IPS-18c (cell line): ENCODE results near the gene IGFL3.
A peak's percentile ranks its signal among the peaks of the same experiment; 100 is the strongest.
"Not testable (repeated sequence)": the region's sequence is repeated elsewhere in the genome, so short reads cannot be mapped to it uniquely, and the experiment has no call there.

Experiments
- H3K4me3 ChIP-seq: 2 replicates; pipeline ENCODE4 v1.7.0; 2013; ENCODE audit warnings: low read depth, mild to moderate bottlenecking, low read length, moderate library complexity; ENCODE audit not compliant: insufficient read depth
- H3K9me3 ChIP-seq: one replicate; pipeline ENCODE4 v1.6.1; 2013; ENCODE audit warnings: mild to moderate bottlenecking, low read length, moderate library complexity; ENCODE audit not compliant: control insufficient read depth, insufficient read depth

IGFL3 gene

DNA sequence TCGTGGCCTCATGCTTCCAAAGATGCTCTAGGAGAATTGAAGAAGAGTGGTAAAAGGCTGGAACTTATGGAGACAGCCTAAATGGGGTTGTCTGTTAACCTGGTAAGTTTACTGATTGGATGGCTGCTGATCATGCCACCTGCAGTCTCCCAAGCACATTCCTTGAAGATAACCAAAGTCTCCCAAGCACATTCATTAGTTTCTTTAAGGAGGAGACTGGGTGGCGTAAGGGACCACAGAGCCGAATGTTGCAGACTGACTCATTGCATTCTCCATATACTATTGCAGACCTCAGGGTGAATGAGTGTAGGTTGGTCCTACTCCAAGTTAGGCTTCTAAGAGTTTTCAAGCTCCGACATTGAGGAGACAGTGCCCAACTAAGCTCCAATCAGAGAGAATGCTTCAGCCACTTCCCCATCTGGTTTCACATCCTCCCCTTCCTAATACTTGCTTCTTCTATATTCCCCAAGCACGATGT lies at the start of gene IGFL3:
Gene IGFL3, minus strand, starts transcription at position 51 of the 478 bp plus-strand sequence. Its CDS starts 39 bp downstream, at position 12.
- Histone ChIP-seq H3K9me3 (no peaks in the 10 kb centered on the region), H3K4me3 (no peak within 1 kb of the TSS)

DNA sequence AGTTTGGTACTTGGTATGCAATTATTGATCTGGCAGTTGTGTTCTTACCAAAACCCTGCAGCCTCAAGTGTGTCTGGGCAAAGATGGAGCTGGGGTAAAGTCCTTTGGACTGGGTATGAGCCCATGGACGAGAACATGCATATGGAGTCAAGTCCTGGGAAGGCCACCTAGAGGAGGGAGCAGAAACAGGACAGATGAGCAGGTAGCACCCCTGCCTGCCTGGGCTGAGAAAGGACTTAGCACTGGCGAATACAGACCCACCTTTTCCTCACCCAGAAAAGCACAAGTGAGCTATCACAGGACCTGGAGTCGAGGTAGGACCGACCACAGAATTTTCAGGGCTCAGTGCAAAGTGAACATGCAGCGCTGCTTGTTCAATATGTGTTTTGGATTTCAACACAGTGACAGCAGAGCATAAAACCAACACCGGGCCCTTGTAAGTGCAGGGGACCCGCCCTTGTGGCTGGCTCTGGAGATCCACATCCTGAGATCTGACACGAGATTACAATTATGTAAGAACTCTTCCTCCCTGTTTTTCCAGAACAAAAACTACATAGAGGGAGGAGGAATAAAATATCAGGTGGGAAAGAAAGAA lies 49.5 kb upstream of the IGFL3 start:
- Histone ChIP-seq H3K9me3 (peaks cover 3% of the 10 kb centered on the region), H3K4me3 (no peak overlapping the region)

DNA sequence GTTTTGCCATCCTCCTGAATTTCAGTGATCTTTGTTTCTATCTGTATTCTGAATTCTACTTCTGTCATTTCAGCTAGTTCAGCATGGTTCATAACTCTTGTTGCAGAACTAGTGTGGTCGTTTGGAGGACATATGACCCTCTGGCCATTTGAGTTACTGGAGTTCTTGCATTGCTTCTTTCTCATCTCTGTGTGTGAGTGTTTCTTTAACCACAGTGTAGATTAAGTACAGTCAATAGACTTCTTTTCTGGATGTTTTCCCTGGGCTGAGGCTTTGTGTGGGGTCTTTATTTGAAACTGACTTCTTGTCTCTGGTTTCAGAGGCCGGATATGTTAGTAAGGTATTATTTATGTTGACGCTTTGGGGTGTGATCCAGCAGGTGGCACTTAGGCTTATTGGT lies 38.2 kb upstream of the IGFL3 start:
- H3K9me3 ChIP-seq: no peaks in the 10 kb centered on the region
- no peak overlapping the region for H3K4me3 ChIP-seq

DNA sequence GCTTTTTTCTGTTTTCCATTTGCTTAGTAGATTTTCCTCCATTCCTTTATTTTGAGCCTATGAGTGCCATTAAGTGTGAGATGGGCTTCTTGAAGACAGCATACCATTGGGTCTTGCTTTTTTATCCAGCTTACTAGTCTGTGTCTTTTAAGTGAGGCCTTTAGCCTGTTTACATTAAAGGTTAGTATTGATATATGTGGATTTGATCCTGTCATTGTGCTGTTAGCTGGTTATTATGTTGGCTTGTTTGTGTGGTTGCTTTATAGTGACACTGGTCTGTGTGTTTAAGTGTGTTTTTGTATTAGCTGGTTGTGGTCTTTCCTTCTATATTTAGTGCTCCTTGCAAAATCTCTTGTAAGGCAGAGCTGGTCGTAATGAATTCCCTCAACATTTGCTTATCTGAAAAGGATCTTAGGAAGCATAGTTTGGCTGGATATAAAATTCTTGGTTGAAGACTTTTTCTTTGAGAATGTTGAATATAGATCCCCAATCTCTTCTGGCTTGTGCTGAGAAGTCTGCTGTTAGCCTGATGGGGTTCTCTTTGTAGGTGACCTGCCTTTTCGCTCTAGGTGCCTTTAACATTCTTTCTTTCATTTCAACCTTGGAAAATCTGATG lies 37.3 kb upstream of the IGFL3 start:
- not testable (repeated sequence) for H3K9me3 ChIP-seq, H3K4me3 ChIP-seq

DNA sequence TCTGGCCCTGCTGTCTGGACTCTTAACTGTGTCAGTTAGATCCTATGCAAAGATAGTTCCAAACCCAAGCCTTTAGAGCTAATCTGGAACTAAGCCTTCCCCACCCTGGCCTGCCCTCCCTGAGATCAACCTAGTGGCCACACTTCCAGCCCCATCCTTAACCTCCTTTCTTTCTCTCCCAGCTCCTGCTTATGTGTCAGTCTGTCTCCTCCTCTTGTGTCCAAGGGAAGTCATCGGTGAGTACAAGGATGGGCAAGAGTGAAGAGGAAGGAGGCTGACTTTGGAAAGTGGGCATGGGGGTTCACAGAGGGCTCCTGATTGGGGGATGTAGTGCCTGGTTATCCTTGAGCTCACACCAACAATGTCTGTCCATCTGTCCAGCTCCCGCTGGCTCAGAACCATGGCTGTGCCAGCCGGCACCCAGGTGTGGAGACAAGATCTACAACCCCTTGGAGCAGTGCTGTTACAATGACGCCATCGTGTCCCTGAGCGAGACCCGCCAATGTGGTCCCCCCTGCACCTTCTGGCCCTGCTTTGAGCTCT lies 35.8 kb upstream of the IGFL3 start:
- no peak overlapping the region for H3K4me3 ChIP-seq
- H3K9me3 ChIP-seq: no peaks in the 10 kb centered on the region

DNA sequence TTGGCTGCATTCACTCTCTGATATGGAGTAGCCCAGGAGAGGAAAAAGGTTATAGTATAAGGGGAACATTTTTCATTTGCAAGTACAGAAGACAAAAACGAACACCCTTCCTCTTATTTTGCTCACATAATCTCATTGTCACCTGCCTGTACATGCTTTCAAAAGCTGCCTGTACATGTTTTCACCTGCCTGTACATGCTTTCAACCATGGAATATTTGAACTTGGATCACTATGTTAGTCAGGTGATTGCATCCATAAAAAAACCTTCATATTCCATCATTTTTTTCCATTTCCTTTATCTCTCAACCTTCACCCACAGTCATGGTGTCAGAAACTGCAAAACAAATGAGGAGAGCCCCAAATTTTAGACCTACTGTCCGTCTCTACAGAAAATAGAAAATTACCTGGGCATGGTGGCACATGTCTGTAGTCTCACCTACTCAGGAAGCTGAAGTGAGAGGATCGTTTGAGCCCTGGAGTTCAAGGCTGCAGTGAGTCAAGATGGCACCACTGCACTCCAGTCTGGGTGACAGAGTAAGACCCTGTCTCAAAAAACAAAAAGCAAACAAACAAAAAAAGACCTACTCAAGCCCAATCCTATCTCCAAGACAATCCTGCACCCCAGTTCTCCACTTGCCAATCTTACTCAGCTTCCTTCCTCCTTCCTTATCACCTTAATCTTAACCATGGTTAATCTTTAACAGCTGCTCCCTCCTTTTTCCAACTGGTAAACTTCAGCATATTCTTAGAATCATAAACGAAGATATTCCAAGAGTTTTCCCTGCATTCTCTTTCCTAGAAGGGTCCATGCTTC lies 35.1 kb upstream of the IGFL3 start:
- Histone ChIP-seq H3K4me3 (no peak overlapping the region), H3K9me3 (no peaks in the 10 kb centered on the region)

DNA sequence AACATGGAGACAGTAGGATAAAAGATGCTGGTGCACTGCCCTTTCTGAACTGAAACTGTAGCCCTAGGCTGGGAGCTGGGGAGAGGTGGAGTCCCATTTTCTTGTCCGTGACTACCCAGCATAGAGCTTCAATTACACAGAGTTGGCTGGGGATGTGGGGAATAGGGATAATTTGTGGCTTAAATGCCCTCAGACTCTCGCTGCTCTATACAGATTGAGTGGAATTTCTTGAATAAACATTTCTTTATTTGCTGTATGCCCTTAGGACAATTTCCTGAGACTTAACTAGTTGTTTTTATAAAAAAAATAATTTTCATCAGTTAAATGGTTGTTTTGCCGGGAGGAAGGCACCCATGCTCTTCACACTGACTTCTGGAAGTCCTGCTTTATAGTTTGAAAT lies 30.7 kb upstream of the IGFL3 start:
- no peak overlapping the region for H3K4me3 ChIP-seq
- H3K9me3 ChIP-seq: no peaks in the 10 kb centered on the region

DNA sequence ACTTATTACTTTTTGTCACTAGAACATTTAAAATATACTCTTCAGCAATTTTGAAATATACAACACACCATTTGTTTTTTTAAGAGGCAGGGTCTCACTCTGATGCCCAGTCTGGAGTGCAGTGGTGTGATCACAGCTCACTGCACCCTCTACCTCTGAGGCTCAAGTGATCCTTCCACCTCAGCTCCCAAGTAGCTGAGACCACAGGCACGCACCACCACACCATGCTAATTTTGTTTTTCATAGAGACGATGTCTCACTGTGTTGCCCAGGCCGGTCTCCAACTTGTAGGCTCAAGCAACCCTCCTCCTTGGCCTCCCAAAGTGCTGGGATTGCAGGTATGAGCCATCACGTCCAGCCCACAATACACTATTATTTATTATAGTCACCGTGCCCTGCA lies 26.1 kb upstream of the IGFL3 start:
- H3K4me3 ChIP-seq: no peak overlapping the region

DNA sequence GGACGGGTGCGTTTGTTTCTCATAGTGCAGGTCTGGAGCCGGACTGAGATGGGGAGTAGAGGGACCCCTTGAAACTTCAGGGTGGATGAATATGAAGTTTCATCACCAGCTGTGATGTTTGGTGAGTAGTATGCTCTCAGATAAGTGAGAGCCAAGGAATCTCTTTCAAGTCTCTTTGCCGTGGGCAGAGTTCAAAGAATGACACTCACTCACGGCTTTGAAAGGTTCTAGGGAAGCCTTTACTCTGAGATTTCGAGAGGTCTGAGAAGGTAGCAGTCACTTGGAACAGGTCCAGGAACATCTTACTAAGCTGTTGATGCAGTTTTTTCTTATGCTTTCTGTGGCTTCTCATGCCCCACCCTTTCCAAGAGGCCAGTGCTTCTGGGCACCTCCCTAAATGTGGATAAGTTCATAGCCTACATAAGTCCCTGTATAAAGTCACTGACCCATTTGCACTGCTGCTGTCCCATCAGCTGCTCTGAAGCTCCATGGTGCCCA lies 23.4 kb upstream of the IGFL3 start, which contains the start of gene IGFL2:
Gene IGFL2, plus strand, starts transcription at position 448 of the 498 bp plus-strand sequence. Its CDS starts 41 bp downstream, at position 489.
- no peak within 1 kb of the TSS for H3K4me3 ChIP-seq
- H3K9me3 ChIP-seq: no peaks in the 10 kb centered on the region

More for the DNA sequence above, 26.1 kb upstream of the IGFL3 start:
- H3K9me3 ChIP-seq: no peaks in the 10 kb centered on the region

DNA sequence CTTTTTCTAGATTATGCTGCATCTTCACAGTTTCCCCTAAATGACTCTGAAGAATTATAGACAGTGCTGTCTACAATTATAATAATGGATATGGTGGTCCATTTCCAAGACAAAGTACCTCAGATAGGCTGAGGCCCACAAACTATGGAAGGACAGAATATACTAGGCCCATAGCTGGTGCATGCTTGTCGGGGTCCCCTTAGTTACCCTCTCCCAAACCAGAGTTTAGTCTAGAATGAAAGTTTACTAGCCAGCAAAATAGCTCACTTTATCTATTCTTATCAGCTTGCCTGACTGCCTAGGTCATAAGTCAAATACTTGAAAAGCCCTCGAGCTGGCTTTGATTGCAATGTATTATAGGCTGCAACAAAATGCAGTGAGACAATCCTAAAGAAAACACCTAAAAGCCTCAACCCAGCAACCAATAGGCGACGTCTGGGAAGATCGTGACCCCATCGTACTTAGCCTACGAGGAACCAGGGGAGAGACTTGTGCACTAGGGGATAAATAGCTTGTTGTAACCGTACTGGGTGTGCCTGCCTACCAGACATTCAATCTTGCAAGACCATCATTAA lies 22.8 kb upstream of the IGFL3 start:
- no peak overlapping the region for H3K4me3 ChIP-seq
- no peaks in the 10 kb centered on the region for H3K9me3 ChIP-seq

DNA sequence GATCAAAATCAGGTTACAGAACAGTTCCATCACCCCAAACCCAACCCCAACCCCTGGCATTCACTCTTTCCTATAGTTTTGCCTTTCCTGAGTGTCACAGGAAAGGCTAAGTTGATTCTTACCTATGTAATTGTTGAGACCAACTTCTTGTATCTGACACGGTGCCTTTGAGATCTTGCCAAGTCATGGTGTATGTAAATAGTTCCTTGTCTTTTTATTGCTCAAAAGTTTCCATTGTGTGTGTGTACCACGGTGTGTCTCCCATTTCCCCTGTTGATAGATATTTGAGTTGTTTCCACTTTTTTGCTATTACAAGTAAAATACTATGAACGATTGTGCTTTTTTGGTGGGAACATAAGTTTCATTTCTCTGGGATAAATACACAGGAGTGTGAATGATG lies 20.3 kb upstream of the IGFL3 start:
- Histone ChIP-seq H3K9me3 (no peaks in the 10 kb centered on the region), H3K4me3 (no peak overlapping the region)

DNA sequence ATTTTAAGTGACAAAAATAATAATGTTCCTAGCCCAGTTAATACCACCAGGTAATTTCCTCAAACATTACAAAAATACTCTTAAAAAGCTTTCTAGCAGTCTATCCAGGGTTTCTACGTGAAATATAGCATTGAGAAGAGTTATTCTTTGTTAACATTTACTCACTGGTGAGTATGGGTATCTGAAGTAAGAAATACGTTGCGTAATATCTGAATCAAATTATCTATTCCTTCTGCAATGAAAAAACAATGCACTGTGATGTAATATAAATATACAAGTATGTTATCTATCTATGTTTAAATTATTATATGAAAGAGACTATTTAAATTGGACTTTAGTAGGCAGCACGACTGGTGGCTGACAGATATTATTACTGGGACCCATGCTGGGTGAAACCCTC lies 17.8 kb upstream of the IGFL3 start:
- Histone ChIP-seq H3K9me3 (no peaks in the 10 kb centered on the region), H3K4me3 (no peak overlapping the region)

DNA sequence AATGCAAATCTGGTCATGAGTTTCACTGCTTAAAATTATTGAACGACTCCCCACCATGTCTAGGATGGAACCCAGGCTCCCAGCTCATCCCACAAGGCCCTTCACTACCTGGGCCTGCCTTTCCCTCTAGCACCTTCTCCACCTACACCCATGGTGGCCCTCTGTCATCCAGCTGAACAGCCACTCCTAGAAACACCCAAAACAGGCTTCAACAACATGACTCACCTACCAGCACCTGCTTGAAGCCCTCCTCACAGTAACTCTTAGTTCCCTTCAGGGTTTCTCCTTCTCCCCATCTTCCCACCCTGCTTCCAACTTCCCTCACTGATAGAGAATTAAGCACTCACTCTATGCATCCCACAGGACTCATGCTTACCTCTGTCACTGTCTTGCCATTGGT lies 16.9 kb upstream of the IGFL3 start:
- Histone ChIP-seq H3K4me3 (no peak overlapping the region), H3K9me3 (no peaks in the 10 kb centered on the region)

DNA sequence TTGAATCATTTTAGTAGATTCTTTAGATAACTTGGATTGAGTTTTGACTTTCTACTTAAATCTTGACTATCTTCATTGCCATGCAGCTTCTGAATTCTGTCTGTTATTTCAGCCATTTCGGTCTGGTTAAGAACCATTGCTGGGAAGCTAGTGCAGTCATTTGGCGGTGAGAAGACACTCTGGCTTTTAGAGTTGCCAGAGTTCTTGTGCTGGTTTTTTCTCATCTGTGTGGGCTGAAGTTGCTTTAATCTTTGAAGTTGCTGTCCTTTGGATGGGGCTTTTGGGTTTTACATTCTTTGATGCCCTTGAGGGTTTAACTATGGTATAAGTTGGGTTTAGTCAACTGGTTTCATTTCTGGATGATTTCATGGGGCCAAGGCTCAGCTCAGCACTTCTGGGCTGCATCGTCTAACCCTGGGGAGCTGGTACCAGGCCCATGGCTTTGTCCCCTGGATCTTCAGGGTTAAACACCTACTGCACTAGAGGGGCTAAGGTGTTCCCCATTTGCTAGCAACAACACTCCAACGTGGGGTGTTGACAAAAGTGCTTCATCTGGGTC lies 13.5 kb upstream of the IGFL3 start:
- H3K9me3 ChIP-seq: no peaks in the 10 kb centered on the region
- H3K4me3 ChIP-seq: no peak overlapping the region

DNA sequence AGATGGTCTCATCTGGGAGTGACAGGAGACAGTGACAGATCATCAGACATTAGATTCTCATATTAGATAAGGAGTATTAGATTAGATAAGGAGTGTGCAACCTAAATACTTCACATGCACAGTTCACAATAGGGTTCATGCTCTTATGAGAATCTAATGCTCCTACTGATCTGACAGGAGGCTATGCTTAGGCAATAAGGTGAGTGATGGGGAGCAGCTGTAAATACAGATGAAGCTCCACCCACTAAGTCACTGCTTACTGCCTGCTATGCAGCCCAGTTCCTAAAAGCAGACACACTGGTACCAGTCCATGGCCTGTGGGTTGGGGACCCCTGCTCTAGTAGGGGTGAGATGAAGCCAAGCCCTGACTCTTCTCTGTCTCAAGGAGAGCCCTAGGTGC lies 10.0 kb upstream of the IGFL3 start:
- Histone ChIP-seq H3K9me3 (no peaks in the 10 kb centered on the region), H3K4me3 (no peak overlapping the region)

DNA sequence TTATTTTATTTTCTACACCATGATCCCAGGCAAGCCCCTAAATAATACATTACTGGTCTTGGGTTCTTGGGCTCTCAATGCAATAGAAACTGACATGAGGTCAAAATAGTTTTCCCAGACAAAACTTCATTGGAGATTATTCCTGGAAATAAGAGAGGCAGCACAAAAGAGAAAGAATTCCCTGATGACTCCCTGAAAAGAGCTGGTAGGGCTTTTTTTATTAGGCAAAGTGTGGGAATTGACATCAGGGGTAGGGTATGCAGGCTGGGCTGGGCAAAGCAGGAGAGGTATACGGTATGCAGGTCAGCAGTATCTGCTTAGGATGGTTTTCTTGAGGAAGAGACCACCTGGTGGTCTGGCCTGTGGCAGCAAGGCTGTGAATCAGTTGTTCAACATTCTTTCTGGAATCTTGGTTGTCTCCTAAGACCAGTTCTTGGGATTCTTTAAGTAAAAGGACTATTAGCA lies 9.3 kb upstream of the IGFL3 start:
- Histone ChIP-seq H3K9me3 (no peaks in the 10 kb centered on the region), H3K4me3 (no peak overlapping the region)

DNA sequence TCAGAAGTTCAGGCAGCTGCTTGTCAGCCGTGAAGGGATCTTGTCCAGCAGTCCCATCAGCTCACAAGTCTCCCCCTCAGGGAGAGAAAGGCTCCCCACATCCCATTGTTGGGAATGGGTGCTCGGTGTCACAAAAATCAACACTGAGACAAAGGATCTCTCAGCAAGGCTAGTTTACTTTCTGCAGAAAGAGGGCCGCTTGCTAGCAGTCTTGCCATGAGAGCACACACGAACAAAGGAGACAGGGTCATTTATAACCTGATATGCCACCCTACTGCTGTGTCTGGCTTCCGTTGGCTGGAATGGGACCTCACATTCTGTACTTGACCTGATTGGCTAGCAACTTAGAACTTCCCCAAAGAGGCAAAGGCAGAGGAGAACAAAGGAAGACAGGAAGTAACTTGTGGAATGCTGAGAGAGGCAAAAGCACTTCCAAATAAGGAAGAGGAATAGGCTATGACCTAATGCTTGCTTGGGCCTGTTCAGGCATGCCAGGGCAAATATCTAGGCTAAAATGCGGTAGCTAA lies 8.7 kb upstream of the IGFL3 start:
- H3K9me3 ChIP-seq: no peaks in the 10 kb centered on the region
- H3K4me3 ChIP-seq: peak overlapping the region; percentile 4; the same call in 1 of the 2 replicates
